HG02884 (cell line): Measurements from ENCODE around the gene PROZ.
"Not testable (repeated sequence)": the region's sequence is repeated elsewhere in the genome, so short reads cannot be mapped to it uniquely, and the experiment has no call there.

Experiments
- ATAC-seq: cut with Tn5 transposase; IDR thresholded peaks from one replicate; pipeline ENCODE4 v1.9.1; 2021; ENCODE audit warnings: mild to moderate bottlenecking, moderate library complexity; ENCODE audit not compliant: unreplicated experiment

PROZ gene, protein sequence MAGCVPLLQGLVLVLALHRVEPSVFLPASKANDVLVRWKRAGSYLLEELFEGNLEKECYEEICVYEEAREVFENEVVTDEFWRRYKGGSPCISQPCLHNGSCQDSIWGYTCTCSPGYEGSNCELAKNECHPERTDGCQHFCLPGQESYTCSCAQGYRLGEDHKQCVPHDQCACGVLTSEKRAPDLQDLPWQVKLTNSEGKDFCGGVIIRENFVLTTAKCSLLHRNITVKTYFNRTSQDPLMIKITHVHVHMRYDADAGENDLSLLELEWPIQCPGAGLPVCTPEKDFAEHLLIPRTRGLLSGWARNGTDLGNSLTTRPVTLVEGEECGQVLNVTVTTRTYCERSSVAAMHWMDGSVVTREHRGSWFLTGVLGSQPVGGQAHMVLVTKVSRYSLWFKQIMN

GRCh38 chr13:113157929-113158747 is at the start of gene PROZ:
TSS of gene PROZ (plus strand) at chr13:113158648. CDS start at chr13:113158661, 13 bp downstream.
- no peak for ATAC-seq

DNA sequence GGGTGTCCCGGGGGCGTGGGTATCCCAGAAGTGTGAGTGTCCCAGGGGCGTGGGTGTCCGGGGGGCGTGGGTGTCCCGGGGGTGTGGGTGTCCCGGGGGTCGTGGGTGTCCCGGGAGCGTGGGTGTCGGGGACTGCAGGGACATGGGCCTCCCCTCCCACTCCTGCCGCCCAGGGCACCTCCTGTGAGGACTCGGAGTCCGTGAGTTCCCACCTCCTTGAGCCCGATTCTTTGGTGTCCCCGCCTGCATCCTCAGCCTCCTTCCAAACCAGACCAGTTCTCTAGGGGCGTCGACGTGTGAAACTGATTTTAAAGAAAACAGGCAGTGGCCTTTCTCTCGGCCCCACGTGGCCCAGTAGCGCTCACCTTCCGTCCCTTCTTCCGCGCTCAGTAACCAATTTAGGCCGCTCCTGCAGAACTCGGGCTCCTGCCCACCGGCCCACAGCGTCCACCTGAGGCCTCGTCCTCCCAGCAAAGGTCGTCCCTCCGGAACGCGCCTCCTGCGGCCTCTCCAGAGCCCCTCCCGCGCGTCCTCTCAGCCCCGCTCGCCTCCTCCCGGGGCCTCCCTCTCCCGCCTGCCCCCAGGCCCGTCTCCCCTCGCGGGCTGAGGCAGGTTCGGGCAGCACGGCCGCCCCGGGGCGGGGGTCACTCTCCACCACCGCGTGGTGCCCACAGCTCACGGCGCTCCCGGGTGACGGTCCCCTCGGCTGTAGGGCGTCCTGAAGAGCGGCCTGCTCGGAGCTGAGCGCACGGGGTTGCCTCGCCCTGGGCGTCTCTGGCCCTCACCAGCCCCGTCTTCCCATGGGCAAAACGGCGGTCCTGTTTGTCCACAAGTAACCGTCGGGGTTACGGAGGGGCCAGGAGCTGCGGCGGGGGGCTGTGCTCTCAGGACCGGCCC is 49.0 kb upstream of the PROZ start:
- no peak for ATAC-seq

GRCh38 chr13:113110048-113110851 is 48.2 kb upstream of the PROZ start:
- no peak for ATAC-seq

DNA sequence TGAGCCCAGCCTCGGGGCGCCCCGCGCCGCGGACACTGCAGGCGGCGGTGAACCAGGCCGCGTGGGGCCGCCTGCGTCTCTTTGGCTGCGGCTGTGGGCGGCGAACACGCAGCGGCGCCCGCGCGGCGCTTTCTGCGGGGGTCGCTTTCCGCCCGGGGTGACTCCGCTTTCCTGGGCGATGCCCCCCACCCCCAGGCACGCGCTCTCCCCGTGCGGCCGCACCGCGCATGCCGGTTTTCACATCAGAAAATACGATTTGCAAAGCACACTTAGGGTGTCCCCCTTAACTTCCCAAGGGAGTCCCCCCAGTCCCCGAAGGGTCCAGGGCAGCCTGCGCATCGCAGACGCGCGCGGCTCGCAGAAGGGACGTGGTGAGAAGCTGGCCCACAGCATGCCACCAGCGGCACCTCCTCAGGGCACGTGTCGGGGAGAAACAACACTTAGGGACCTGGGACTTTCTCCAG is 47.6 kb upstream of the PROZ start:
- ATAC-seq: no peak

DNA sequence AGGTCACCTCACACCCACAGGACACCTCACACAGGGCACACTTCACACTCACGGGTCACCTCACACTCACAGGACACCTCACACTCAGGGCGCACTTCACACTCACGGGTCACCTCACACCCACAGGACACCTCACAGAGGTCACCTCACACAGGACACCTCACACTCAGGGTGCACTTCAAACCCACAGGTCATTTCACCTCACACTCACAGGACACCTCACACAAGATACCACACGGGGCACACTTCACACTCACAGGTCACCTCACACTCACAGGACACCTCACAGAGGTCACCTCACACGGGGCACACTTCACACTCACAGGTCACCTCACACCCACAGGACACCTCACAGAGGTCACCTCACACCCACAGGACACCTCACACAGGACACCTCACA is 46.6 kb upstream of the PROZ start:
- not testable (repeated sequence) for ATAC-seq

DNA sequence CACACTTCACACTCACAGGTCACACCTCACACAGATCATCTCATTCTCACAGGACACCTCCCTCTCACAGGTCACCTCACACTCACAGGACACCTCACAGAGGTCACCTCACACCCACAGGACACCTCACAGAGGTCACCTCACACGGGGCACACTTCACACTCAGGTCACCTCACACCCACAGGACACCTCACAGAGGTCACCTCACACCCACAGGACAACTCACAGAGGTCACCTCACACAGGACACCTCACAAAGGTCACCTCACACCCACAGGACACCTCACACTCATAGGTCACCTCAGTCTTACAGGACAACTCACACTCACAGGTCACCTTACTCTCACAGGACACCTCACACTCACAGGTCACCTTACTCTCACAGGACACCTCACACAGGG is 46.0 kb upstream of the PROZ start:
- ATAC-seq: not testable (repeated sequence)

DNA sequence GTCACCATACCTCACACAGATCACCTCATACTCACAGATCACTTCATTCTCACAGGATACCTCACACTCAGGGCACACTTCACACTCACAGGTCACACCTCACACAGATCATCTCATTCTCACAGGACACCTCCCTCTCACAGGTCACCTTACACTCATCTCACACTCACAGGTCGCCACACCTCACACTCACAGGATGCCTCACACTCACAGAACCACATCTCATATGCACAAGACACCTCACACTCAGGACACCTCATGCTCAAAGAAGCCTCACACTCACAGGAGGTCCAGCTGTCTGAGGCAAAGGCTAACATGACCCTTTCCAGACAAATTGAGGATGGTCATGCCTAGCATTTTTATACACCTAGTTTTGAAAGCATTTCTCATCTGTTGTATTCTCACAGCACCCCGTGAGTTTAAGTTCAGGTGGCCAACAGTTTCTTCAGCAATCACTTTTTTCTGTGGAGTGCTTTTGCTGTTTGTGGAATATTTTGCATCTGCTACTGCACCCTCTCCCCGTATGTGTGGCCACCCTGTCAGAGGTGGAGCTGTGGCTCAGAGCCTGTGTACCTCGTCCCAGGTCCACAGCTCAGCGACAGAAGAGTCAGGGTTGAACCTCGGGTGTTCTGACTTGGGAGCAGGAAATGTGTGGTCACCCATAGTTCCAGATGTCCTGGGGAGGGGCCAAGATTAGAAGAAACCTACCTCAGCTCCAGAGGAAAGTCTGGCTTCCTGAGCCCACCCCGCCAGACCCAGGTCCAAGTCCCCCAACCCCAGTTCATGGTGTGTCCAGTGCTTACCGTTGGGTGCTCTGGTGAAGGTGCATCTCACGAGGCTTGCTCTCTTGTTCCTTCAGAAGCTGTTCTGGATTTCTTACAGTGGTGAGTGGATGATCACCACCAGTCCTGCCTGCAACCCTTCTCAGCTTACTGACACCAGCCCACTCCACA is 45.3 kb upstream of the PROZ start:
- no peak for ATAC-seq

- no peak for ATAC-seq
Measured at GRCh38 chr13:113113846-113114271, 44.6 kb upstream of the PROZ start.

DNA sequence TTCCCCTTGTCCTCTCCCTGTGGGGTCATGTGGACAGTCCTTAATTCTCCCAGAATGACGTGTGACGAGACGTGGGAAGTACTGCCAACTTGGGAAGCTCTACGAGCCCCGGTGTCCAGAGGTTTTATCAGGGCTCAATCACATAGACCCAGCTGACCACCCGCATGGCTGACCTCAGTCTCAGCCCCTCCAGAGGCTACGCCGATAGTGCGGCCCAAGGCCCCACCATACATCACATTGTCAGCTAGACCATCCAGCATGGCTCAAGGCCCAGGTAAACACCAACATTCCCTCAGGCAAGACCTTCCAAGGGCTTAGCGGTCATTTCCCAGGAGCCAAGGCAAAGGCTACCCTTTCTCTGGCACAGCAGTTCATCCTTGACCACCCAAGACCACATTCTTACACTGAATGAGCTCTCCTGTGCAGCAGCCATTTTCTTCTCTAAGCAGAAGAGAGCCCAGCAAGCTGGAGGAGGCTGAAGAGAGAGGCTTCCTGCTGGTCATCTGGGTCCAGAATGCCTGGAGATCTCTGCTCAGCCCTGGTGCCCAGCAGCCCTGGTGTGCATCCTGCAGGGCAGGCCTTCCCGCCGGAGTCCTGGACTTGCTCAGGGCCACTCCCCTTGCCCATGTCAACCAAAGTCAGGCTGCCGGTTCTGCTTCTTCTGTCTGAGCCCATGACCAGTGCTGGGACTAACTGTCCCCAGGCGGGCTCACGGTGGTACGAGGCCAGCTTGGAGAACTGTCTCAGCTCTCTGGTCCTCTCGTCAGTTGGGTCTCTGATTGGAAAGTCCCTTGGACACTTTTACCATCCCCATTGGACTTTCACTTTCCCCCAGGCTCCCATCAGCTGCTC is 43.7 kb upstream of the PROZ start:
- ATAC-seq: no peak

GRCh38 chr13:113115363-113116205 is 42.9 kb upstream of the PROZ start:
- no peak for ATAC-seq

DNA sequence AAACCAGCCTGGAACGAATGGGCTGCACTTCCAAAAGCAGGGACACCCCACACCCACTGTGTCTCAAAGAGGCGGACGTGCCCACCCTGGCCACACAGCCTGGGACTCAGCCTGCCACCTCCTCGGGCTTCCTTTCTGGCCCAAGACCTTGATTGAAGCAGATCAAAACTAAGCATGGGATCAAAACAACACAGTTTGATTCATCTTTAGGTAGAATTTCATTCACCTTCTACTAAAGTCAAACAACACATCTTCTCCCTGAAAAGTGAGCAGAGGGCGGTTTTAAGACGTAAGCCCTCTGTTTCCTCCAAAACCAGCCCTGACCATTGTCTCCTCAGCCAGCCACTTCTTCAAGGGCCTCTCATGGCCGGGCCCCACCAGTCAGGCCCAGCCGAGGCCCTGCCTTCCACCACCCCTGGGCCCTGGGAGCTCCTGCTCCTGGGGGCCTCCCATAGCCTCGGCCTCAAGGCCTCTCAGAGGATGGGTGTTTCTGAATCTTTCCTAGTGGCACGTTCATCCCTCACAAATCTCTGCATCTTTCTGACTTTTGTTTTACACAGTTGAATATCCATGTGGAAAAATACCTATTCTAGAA is 42.1 kb upstream of the PROZ start:
- no peak for ATAC-seq

DNA sequence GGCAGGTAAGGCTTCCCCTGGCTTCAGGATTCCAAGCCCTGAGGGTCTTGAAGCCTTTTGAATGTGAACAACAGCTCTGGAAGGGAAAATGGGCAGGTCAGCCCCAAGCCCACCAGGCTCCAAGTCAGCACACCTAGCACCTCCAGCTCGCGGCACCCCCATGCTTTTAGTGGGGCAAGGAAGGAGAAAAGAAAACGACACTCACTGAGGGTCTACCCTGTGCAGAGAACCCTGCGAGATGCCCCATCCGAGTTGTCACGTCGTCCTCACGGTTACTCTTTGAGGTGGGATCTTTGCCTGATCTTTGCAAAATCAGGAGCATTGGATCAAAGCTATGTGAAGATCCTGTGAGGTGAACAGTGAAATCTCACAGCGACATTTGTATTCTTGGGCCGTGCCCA is 41.6 kb upstream of the PROZ start:
- no peak for ATAC-seq

GRCh38 chr13:113117335-113117872 is 41.0 kb upstream of the PROZ start:
- no peak for ATAC-seq

DNA sequence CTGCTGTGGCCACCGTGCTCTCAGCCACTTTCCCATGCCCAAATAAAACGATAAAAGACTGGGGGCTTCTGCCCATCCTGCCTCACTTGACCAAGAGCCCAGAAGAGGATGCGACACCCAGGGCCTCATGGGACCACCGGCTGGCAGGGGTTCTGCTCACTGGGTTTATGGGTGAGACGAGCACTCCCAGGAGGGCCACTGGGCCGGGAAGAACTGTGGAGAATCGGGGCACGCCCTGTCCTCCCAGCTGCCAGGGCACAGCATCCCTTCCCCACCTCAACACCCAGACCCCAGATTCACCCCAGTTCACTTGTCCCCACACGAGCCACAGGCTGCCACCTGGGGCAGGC is 40.6 kb upstream of the PROZ start:
- ATAC-seq: no peak

DNA sequence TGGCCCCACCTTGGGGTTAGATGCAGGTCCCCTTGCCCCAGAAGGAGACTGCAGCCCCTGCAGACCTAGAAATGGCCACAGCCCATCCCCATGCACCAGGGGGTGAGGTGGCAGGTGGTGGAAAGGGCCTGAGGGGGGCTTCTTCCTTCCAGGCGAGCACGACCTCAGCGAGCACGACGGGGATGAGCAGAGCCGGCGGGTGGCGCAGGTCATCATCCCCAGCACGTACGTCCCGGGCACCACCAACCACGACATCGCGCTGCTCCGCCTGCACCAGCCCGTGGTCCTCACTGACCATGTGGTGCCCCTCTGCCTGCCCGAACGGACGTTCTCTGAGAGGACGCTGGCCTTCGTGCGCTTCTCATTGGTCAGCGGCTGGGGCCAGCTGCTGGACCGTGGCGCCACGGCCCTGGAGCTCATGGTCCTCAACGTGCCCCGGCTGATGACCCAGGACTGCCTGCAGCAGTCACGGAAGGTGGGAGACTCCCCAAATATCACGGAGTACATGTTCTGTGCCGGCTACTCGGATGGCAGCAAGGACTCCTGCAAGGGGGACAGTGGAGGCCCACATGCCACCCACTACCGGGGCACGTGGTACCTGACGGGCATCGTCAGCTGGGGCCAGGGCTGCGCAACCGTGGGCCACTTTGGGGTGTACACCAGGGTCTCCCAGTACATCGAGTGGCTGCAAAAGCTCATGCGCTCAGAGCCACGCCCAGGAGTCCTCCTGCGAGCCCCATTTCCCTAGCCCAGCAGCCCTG is 40.0 kb upstream of the PROZ start:
- ATAC-seq: no peak
